Activated naive CD8-positive, alpha-beta T cell treated with anti-CD3 and anti-CD28 coated beads, Interleukin-2, amount 50 U/mL, for 24 hours (primary cell): Measurements from ENCODE around the gene CNTNAP2.
"Not testable (repeated sequence)": the region's sequence is repeated elsewhere in the genome, so short reads cannot be mapped to it uniquely, and the experiment has no call there.

Experiments used
- ATAC-seq: fragments of 150-1000 bp; cut with Tn5 transposase; one replicate; pipeline ENCODE4 v1.10.0; 2021
- DNase-seq: peaks from one replicate; pipeline ENCODE4 v3.0.0; 2021
- H3K27ac Mint-ChIP-seq: one replicate; pipeline ENCODE4 v1.8.0; 2021; ENCODE audit warnings: mild to moderate bottlenecking, mixed read lengths
- H3K27me3 Mint-ChIP-seq: one replicate; pipeline ENCODE4 v1.8.0; 2021; ENCODE audit warnings: mixed read lengths
- H3K36me3 Mint-ChIP-seq: one replicate; pipeline ENCODE4 v1.8.0; 2021; ENCODE audit warnings: low read depth, mixed read lengths
- H3K4me1 Mint-ChIP-seq: one replicate; pipeline ENCODE4 v1.8.0; 2021; ENCODE audit warnings: mixed read lengths
- H3K4me3 Mint-ChIP-seq: one replicate; pipeline ENCODE4 v1.8.0; 2021; ENCODE audit warnings: mild to moderate bottlenecking, moderate library complexity, mixed read lengths
- H3K9me3 Mint-ChIP-seq: one replicate; pipeline ENCODE4 v1.8.0; 2021; ENCODE audit warnings: mixed read lengths

The CNTNAP2 gene

GRCh38 chr7:146206270-146206669 lies 89.7 kb downstream of the CNTNAP2 start:
- Mint-ChIP-seq H3K9me3 (no peaks in the 10 kb centered on the region), H3K36me3 (no peaks in the 10 kb centered on the region), H3K27ac (no peak overlapping the region), H3K4me1 (no peaks in the 10 kb centered on the region), H3K4me3 (no peak overlapping the region), H3K27me3 (no peaks in the 10 kb centered on the region)
- ATAC-seq, result no peak
- DNase-seq, result no peak

GRCh38 chr7:146208492-146208891 lies 91.9 kb downstream of the CNTNAP2 start:
- H3K9me3 Mint-ChIP-seq, result no peaks in the 10 kb centered on the region
- H3K27me3 Mint-ChIP-seq, result no peaks in the 10 kb centered on the region
- no peak overlapping the region for H3K27ac Mint-ChIP-seq
- H3K4me1 Mint-ChIP-seq, result no peaks in the 10 kb centered on the region
- H3K4me3 Mint-ChIP-seq, result no peak overlapping the region
- DNase-seq (no peak), ATAC-seq (no peak)
- no peaks in the 10 kb centered on the region for H3K36me3 Mint-ChIP-seq

- H3K9me3 Mint-ChIP-seq, result peaks cover 5% of the 10 kb centered on the region
- DNase-seq (no peak), ATAC-seq (no peak)
- no peaks in the 10 kb centered on the region for H3K36me3 Mint-ChIP-seq
- no peaks in the 10 kb centered on the region for H3K27me3 Mint-ChIP-seq
- no peak overlapping the region for H3K4me3 Mint-ChIP-seq
- no peak overlapping the region for H3K27ac Mint-ChIP-seq
- H3K4me1 Mint-ChIP-seq, result no peaks in the 10 kb centered on the region
Measured at GRCh38 chr7:146214842-146215241, 98.2 kb downstream of the CNTNAP2 start.

GRCh38 chr7:146216396-146217041 lies 99.9 kb downstream of the CNTNAP2 start:
- no peaks in the 10 kb centered on the region for H3K27me3 Mint-ChIP-seq
- H3K4me3 Mint-ChIP-seq, result no peak overlapping the region
- DNase-seq (no peak), ATAC-seq (no peak)
- peaks cover 5% of the 10 kb centered on the region for H3K9me3 Mint-ChIP-seq
- no peaks in the 10 kb centered on the region for H3K4me1 Mint-ChIP-seq
- no peak overlapping the region for H3K27ac Mint-ChIP-seq
- H3K36me3 Mint-ChIP-seq, result no peaks in the 10 kb centered on the region

- ATAC-seq (no peak), DNase-seq (no peak)
- H3K27me3 Mint-ChIP-seq, result no peaks in the 10 kb centered on the region
- no peak overlapping the region for H3K4me3 Mint-ChIP-seq
- H3K27ac Mint-ChIP-seq, result no peak overlapping the region
- peaks cover 8% of the 10 kb centered on the region for H3K9me3 Mint-ChIP-seq
- no peaks in the 10 kb centered on the region for H3K36me3 Mint-ChIP-seq
- H3K4me1 Mint-ChIP-seq, result no peaks in the 10 kb centered on the region
Measured at GRCh38 chr7:146223851-146224250, 107.2 kb downstream of the CNTNAP2 start.

GRCh38 chr7:146232604-146233003 lies 116.0 kb downstream of the CNTNAP2 start:
- Mint-ChIP-seq H3K36me3 (no peaks in the 10 kb centered on the region), H3K4me3 (no peak overlapping the region), H3K9me3 (no peaks in the 10 kb centered on the region), H3K27me3 (no peaks in the 10 kb centered on the region), H3K4me1 (no peaks in the 10 kb centered on the region), H3K27ac (no peak overlapping the region)
- DNase-seq, result no peak
- no peak for ATAC-seq

- Mint-ChIP-seq H3K9me3 (peaks cover 8% of the 10 kb centered on the region), H3K27me3 (no peaks in the 10 kb centered on the region), H3K27ac (no peak overlapping the region), H3K4me1 (no peaks in the 10 kb centered on the region), H3K36me3 (no peaks in the 10 kb centered on the region), H3K4me3 (no peak overlapping the region)
- no peak for ATAC-seq
- DNase-seq, result no peak
Measured at GRCh38 chr7:146235195-146235594, 118.6 kb downstream of the CNTNAP2 start.

- DNase-seq, result no peak
- H3K4me1 Mint-ChIP-seq, result no peaks in the 10 kb centered on the region
- peaks cover 20% of the 10 kb centered on the region for H3K9me3 Mint-ChIP-seq
- no peak for ATAC-seq
- H3K27ac Mint-ChIP-seq, result no peak overlapping the region
- no peak overlapping the region for H3K4me3 Mint-ChIP-seq
- no peaks in the 10 kb centered on the region for H3K36me3 Mint-ChIP-seq
- H3K27me3 Mint-ChIP-seq, result no peaks in the 10 kb centered on the region
Measured at GRCh38 chr7:146242661-146243060, 126.1 kb downstream of the CNTNAP2 start.

GRCh38 chr7:146247991-146248390 lies 131.4 kb downstream of the CNTNAP2 start:
- H3K9me3 Mint-ChIP-seq, result peaks cover 13% of the 10 kb centered on the region
- DNase-seq, H3K4me1 Mint-ChIP-seq, H3K4me3 Mint-ChIP-seq, H3K36me3 Mint-ChIP-seq, ATAC-seq, H3K27me3 Mint-ChIP-seq, H3K27ac Mint-ChIP-seq: not testable (repeated sequence)

GRCh38 chr7:146248744-146249143 lies 132.1 kb downstream of the CNTNAP2 start:
- not testable (repeated sequence) for ATAC-seq, H3K36me3 Mint-ChIP-seq

GRCh38 chr7:146249272-146249671 lies 132.7 kb downstream of the CNTNAP2 start:
- H3K36me3 Mint-ChIP-seq, result no peaks in the 10 kb centered on the region
- peaks cover 18% of the 10 kb centered on the region for H3K9me3 Mint-ChIP-seq
- no peak for DNase-seq

More at GRCh38 chr7:146248744-146249143, 132.1 kb downstream of the CNTNAP2 start:
- not testable (repeated sequence) for H3K27ac Mint-ChIP-seq, H3K4me1 Mint-ChIP-seq, DNase-seq, H3K4me3 Mint-ChIP-seq, H3K27me3 Mint-ChIP-seq
- H3K9me3 Mint-ChIP-seq, result peaks cover 18% of the 10 kb centered on the region

GRCh38 chr7:146255609-146256008 lies 139.0 kb downstream of the CNTNAP2 start:
- no peaks in the 10 kb centered on the region for H3K27me3 Mint-ChIP-seq
- no peak overlapping the region for H3K4me3 Mint-ChIP-seq
- peaks cover 24% of the 10 kb centered on the region for H3K9me3 Mint-ChIP-seq
- no peak for DNase-seq
- no peaks in the 10 kb centered on the region for H3K36me3 Mint-ChIP-seq
- ATAC-seq, result no peak
- no peak overlapping the region for H3K27ac Mint-ChIP-seq
- no peaks in the 10 kb centered on the region for H3K4me1 Mint-ChIP-seq

More at GRCh38 chr7:146249272-146249671, 132.7 kb downstream of the CNTNAP2 start:
- no peak overlapping the region for H3K27ac Mint-ChIP-seq
- H3K27me3 Mint-ChIP-seq, result no peaks in the 10 kb centered on the region
- no peak for ATAC-seq
- no peak overlapping the region for H3K4me3 Mint-ChIP-seq
- no peaks in the 10 kb centered on the region for H3K4me1 Mint-ChIP-seq

GRCh38 chr7:146262527-146262926 lies 145.9 kb downstream of the CNTNAP2 start:
- Mint-ChIP-seq H3K36me3 (no peaks in the 10 kb centered on the region), H3K27me3 (no peaks in the 10 kb centered on the region), H3K27ac (no peak overlapping the region), H3K4me3 (no peak overlapping the region), H3K4me1 (no peaks in the 10 kb centered on the region), H3K9me3 (peaks cover 15% of the 10 kb centered on the region)
- DNase-seq, result no peak
- ATAC-seq, result no peak

GRCh38 chr7:146276888-146277287 lies 160.3 kb downstream of the CNTNAP2 start:
- H3K4me3 Mint-ChIP-seq, result no peak overlapping the region
- no peaks in the 10 kb centered on the region for H3K36me3 Mint-ChIP-seq
- ATAC-seq (no peak), DNase-seq (no peak)
- H3K9me3 Mint-ChIP-seq, result peaks cover 10% of the 10 kb centered on the region
- H3K4me1 Mint-ChIP-seq, result no peaks in the 10 kb centered on the region
- H3K27ac Mint-ChIP-seq, result no peak overlapping the region
- no peaks in the 10 kb centered on the region for H3K27me3 Mint-ChIP-seq

GRCh38 chr7:146285418-146285817 lies 168.8 kb downstream of the CNTNAP2 start:
- ATAC-seq (no peak), DNase-seq (no peak)
- H3K27me3 Mint-ChIP-seq, result no peaks in the 10 kb centered on the region
- H3K9me3 Mint-ChIP-seq, result peaks cover 8% of the 10 kb centered on the region
- H3K4me1 Mint-ChIP-seq, result no peaks in the 10 kb centered on the region
- no peak overlapping the region for H3K4me3 Mint-ChIP-seq
- H3K27ac Mint-ChIP-seq, result no peak overlapping the region
- H3K36me3 Mint-ChIP-seq, result no peaks in the 10 kb centered on the region

GRCh38 chr7:146290746-146291145 lies 174.1 kb downstream of the CNTNAP2 start:
- Mint-ChIP-seq H3K9me3 (peaks cover 8% of the 10 kb centered on the region), H3K36me3 (no peaks in the 10 kb centered on the region), H3K27ac (no peak overlapping the region), H3K4me3 (no peak overlapping the region), H3K27me3 (no peaks in the 10 kb centered on the region), H3K4me1 (no peaks in the 10 kb centered on the region)
- no peak for ATAC-seq
- DNase-seq, result no peak
